ENCODE measurements around the gene ANK3.

DNA sequence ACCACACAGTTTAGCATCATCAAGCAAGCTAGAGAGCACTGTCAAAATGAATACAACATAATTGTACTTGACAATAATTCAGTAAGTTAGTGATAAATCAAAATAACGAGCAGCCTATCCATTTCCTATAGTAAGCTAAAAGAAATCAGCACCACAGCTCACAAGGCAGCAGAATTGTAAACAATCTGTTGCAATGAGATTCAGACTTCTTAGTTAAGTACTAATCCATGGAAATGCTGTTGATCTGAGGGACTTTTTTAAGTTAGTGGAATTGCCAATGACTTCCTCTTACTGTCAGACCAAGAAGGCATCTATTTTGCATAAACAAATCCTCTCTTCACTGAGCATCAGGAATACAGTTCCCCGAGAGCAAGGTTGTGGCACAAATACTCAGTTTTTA is 346.8 kb downstream of the ANK3 start:
- TF ChIP-seq CTCF (IDR thresholded peaks at IDR 0.05) (no peak), POLR2AphosphoS5 (IDR thresholded peaks at IDR 0.05) (no peak), EP300 (IDR thresholded peaks at IDR 0.05) (no peak)

All from sigmoid colon (tissue), 4 donors.